Calu3 (cell line): ENCODE measurements around the gene CHMP2A. TPM values are rescaled to one million over a fixed set of nuclear protein-coding genes. Genes with fewer than 3 reads are reported as not detected.
A peak's percentile ranks its signal among the peaks of the same experiment; 100 is the strongest.

Experiments used
- BruUV-seq: library from RNA; stranded (reverse); fragments of 400-500 nt; replicated peaks from 2 replicates; lab custom pipeline; 2021; lab: Mats Ljungman, UMichigan
- CTCF ChIA-PET: fragments of 300-600 bp; sonication (Branson Sonifier 250); formaldehyde crosslinking; loops from one replicate; lab custom pipeline; 2022; ENCODE audit warnings: antibody characterized with exemption; lab: Charles Lee
- DNase-seq: peaks from one replicate; pipeline ENCODE4 v3.0.0; 2022
- H3K27ac Mint-ChIP-seq: one replicate; pipeline ENCODE4 v1.8.0; 2022; ENCODE audit warnings: mixed read lengths; ENCODE audit not compliant: unreplicated experiment
- H3K27me3 Mint-ChIP-seq: one replicate; pipeline ENCODE4 v1.8.0; 2022; ENCODE audit warnings: mixed read lengths; ENCODE audit not compliant: unreplicated experiment
- H3K36me3 Mint-ChIP-seq: one replicate; pipeline ENCODE4 v1.8.0; 2022; ENCODE audit warnings: mild to moderate bottlenecking, moderate library complexity, mixed read lengths; ENCODE audit not compliant: insufficient read depth, unreplicated experiment
- H3K4me1 Mint-ChIP-seq: one replicate; pipeline ENCODE4 v1.8.0; 2022; ENCODE audit warnings: mild to moderate bottlenecking, low read depth, mixed read lengths; ENCODE audit not compliant: unreplicated experiment
- H3K4me3 Mint-ChIP-seq: one replicate; pipeline ENCODE4 v1.8.0; 2022; ENCODE audit warnings: mild to moderate bottlenecking, low read depth, moderate library complexity, mixed read lengths; ENCODE audit not compliant: unreplicated experiment
- H3K9me3 Mint-ChIP-seq: one replicate; pipeline ENCODE4 v1.8.0; 2022; ENCODE audit warnings: low read depth, mixed read lengths; ENCODE audit not compliant: unreplicated experiment
- CTCF ChIP-seq: fragments of 200-600 bp; IDR thresholded peaks from one replicate; pipeline ENCODE4 v1.8.0; 2022; ENCODE audit warnings: antibody characterized with exemption; ENCODE audit not compliant: unreplicated experiment
- intact Hi-C: fragments of 100-400 bp; cut with micrococcal nuclease; formaldehyde crosslinking; loops from one replicate; pipeline ENCODE4 v1.10.0; 2022; ENCODE audit not compliant: unreplicated experiment
- total RNA-seq: library from RNA; stranded (reverse); gene quantifications from 2 replicates; pipeline ENCODE4 v1.2.3, GENCODE V29; 2022

Gene CHMP2A
- total RNA-seq, 1 experiment from 2014 or later, result 168 TPM

DNA sequence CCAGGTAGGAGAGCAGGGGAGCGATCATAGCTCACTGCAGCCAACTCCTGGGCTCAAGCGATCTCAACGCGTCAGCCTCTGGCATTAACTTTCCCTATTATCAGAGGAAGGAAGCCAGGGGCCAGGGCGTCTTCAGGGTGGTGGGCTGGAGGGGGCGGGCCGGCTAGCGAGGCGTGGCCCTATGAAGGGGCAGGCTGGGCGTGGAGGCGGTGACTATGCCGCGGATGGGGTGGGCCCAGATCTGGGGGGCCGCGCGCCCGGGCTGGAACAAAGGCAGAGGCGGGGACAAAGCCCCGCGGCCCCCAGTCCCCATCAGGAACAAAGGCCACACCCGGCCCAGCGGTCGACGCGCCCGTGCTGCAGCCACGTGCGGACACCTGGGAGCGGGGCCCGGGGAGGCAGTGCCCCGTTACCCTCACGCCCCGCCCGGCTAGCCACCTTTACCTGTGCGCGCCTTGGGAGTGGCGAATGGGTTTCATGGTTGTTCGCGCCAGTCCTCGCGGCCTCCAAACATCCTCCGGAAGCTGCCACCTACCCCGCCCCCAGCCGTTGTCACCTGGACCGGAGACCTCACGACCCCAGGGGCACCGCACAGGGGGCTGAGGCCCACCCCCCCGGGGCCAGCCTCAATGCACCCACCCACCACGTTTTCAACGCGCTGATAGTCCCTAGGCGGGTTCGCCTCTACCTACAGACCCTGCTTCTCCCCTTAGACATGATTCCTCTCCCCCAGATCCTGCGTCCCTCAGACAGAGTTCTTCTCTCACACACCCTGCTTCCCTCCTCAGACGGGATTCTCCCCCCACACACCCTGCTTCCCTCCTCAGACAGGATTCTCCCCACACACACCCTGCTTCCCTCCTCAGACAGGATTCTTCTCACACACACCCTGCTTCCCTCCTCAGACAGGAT is 16.4 kb downstream of the CHMP2A start:
- peak overlapping the region; percentile 62 for H3K4me3 Mint-ChIP-seq
- BruUV-seq, result no TSS peak
- peaks cover 68% of the 10 kb centered on the region for H3K27me3 Mint-ChIP-seq
- peaks cover 14% of the 10 kb centered on the region for H3K36me3 Mint-ChIP-seq
- H3K9me3 Mint-ChIP-seq, result no peaks in the 10 kb centered on the region
- peak; percentile 64 for DNase-seq
- intact Hi-C loops, result no loop called here
- H3K4me1 Mint-ChIP-seq, result peaks cover 11% of the 10 kb centered on the region
- peak overlapping the region; percentile 41 for H3K27ac Mint-ChIP-seq
- no peak for TF ChIP-seq CTCF
- CTCF ChIA-PET, result no interaction called here

DNA sequence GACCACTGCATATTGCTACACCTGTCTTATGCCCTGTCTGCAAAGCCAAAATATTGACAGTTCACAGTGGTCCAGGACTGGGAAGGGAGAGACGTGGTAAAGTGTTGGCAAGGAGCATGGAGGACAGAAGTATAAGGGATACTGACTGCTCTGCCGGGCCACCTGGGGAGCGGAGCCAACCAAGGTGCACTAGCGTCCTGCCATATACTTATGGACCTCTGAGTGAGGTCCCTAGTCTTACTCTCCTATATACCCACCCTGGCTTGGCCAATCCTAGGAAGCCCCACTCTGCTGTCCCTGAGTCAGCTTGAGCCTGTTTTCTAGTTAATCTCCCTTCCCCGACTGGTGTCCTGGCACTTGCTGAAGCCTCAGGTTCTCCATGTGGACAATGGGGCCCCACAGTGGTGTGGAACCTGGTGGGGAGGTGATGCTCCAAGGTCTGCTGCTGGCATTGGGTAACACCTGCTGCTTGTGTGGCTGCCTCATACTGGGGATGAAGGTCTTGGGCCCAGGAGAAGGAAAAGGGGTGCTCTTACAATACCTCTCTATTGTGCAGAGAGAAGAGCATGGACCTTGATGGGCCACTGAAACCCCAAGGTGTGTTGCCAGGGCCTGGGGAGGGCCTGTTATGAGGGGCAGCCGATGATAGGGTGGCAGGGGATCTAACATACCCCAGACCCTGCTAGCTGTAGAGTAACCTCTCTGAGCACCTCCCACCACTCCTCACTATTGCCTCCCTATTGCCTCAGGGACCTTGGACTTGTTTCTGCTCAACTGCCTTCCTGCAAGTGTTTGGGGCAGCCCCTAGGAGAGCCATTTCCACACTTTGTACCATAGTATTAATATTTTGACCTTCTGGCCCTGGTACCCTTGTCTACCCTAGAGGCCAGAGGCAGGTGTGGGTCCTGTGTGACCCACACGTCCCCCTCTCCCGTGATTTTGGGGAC is 17.8 kb downstream of the CHMP2A start:
- intact Hi-C loops, result no loop called here
- Mint-ChIP-seq H3K4me3 (no peak overlapping the region), H3K27ac (no peak overlapping the region), H3K4me1 (peaks cover 11% of the 10 kb centered on the region), H3K36me3 (peaks cover 5% of the 10 kb centered on the region), H3K9me3 (no peaks in the 10 kb centered on the region), H3K27me3 (peaks cover 68% of the 10 kb centered on the region)
- CTCF ChIA-PET, result no interaction called here
- no peak for DNase-seq
- BruUV-seq, result no TSS peak
- TF ChIP-seq CTCF, result no peak

DNA sequence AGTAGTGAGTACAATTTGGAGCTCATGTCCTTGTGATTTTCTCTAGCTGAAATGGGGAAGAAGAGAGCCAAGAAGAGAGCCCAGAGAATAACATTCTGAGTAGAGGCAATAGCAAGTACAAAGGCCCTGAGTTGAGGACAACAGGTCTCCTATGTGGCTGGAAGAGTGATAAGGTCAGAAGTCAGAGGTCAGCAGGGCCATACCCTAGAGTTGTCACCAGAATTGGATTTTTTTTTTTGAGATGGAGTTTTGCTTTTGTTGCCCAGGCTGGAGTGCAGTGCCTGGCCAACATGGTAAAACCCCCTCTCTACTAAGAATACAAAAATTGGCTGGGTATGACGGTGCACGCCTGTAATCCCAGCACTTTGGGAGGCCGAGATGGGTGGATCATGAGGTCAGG is 19.0 kb downstream of the CHMP2A start:
- CTCF ChIA-PET, result no interaction called here
- no peak overlapping the region for H3K27ac Mint-ChIP-seq
- H3K36me3 Mint-ChIP-seq, result peaks cover 5% of the 10 kb centered on the region
- no TSS peak for BruUV-seq
- intact Hi-C loops, result no loop called here
- DNase-seq, result no peak
- no peak for TF ChIP-seq CTCF
- H3K27me3 Mint-ChIP-seq, result peaks cover 69% of the 10 kb centered on the region
- no peak overlapping the region for H3K4me3 Mint-ChIP-seq
- peaks cover 11% of the 10 kb centered on the region for H3K4me1 Mint-ChIP-seq
- no peaks in the 10 kb centered on the region for H3K9me3 Mint-ChIP-seq

- no peak for DNase-seq
- no TSS peak for BruUV-seq
- CTCF ChIA-PET, result interaction anchor here (1.2 kb wide), 1 partner anchor 12 kb away, joined by 3 read pairs; the partner anchor contains the start of gene TRIM28
- Mint-ChIP-seq H3K9me3 (no peaks in the 10 kb centered on the region), H3K27ac (no peak overlapping the region), H3K36me3 (no peaks in the 10 kb centered on the region), H3K4me1 (no peaks in the 10 kb centered on the region), H3K4me3 (no peak overlapping the region), H3K27me3 (peaks cover 47% of the 10 kb centered on the region)
- no peak for TF ChIP-seq CTCF
- intact Hi-C loops, result no loop called here
Observed at GRCh38 chr19:58531034-58531840, 23.7 kb downstream of the CHMP2A start.
